ENCODE data around the gene RIPK3.

The RIPK3 gene

GRCh38 chr14:24304019-24304387 is 35.8 kb downstream of the RIPK3 start:
- TF ChIP-seq ZFX (IDR thresholded peaks at IDR 0.05), result no peak
- TF ChIP-seq, protein P1, sequence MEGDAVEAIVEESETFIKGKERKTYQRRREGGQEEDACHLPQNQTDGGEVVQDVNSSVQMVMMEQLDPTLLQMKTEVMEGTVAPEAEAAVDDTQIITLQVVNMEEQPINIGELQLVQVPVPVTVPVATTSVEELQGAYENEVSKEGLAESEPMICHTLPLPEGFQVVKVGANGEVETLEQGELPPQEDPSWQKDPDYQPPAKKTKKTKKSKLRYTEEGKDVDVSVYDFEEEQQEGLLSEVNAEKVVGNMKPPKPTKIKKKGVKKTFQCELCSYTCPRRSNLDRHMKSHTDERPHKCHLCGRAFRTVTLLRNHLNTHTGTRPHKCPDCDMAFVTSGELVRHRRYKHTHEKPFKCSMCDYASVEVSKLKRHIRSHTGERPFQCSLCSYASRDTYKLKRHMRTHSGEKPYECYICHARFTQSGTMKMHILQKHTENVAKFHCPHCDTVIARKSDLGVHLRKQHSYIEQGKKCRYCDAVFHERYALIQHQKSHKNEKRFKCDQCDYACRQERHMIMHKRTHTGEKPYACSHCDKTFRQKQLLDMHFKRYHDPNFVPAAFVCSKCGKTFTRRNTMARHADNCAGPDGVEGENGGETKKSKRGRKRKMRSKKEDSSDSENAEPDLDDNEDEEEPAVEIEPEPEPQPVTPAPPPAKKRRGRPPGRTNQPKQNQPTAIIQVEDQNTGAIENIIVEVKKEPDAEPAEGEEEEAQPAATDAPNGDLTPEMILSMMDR (conservative IDR thresholded peaks at IDR 0.05), result no peak
- no peak overlapping the region for H3K27ac ChIP-seq

DNA sequence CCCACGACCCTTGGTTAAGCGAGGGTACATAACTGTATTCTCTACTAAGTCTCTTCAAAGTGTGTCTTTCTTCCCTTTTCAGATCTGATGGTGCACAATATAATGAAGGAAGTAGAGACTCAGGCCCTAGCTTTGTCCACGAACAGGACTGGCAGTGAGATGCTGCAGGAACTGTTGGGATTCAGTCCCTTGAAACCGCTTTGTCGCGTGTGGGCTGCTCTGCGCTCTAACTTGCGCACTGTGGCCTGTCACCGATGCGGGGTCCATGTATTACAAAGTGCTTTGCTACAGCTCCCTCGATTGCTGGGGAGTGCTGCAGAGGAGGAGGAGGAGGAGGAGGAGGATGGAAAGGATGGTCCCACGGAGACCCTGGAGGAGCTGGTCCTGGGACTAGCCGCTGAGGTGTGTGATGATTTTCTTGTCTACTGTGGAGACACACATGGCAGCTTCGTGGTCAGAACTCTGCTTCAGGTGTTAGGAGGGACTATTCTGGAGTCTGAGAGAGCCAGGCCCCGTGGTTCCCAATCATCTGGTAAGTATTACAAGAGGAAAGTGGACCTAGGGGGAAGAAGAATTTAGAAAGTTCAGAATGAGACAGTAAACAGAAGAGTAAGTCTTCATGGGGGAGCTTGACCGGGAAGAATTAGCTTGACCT is 39.3 kb downstream of the RIPK3 start:
- peak overlapping the region; percentile 79 for H3K27ac ChIP-seq
- TF ChIP-seq, protein P1 (conservative IDR thresholded peaks at IDR 0.05), result no peak
- TF ChIP-seq ZFX (IDR thresholded peaks at IDR 0.05), result no peak

DNA sequence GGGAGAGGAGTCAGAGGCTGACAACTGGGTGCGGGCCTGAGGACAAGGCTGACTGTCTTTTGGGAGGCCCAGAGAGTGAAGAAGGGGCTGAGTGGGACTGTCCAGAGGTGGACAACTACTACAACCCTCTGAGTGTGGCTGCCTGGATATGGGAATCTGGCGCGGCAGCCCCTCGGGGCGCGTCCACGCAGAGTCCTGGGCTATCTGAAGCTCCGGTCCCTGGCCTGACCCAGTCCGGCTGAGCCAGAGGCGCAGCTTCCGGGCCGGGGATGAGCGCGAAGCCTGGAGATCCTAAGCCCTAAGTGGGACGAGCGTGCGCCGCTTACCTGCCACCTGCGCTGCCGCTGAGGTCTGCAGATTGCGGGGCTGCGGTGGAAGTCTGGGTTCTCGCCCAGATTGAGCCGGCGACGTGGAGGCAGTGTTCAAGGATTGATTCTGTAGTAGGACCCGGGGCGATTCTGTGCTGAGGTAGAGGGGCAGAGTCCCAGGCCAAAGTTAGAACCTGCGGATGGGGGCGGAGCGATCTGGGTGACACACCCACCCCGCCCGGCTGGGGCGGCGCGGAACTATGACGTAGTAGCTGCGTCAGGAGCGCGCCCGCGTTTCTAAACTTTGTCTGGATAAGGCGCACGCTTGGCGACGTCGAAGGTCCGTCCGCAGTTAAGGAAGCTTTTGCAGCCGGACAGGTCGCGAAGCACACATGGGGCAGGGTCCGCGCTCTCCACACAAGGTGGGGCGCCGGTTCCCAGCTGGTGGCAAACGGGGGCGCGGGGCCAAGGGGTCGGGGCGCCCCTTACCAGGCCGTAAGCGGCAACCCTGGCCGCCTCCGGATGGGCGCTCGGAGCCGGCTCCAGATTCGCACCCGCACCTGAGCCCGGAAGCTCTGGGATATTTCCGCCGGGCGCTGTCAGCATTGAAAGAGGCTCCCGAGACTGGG is 40.3 kb downstream of the RIPK3 start, which contains the start of the genes DHRS1 and NOP9:
DHRS1 (minus strand) TSS at position 526 of the 937 bp plus-strand sequence. CDS start 674 bp downstream, outside the sequence.
NOP9 (plus strand) TSS at position 596 of the 937 bp plus-strand sequence; CDS start at position 701, 105 bp downstream.
- peak; percentile 61; the same call in 1 of the 2 replicates for TF ChIP-seq ZFX (IDR thresholded peaks at IDR 0.05)
- TF ChIP-seq, protein P1 (conservative IDR thresholded peaks at IDR 0.05), result no peak
- H3K27ac ChIP-seq, result peak within 1 kb of the TSS; percentile 79

DNA sequence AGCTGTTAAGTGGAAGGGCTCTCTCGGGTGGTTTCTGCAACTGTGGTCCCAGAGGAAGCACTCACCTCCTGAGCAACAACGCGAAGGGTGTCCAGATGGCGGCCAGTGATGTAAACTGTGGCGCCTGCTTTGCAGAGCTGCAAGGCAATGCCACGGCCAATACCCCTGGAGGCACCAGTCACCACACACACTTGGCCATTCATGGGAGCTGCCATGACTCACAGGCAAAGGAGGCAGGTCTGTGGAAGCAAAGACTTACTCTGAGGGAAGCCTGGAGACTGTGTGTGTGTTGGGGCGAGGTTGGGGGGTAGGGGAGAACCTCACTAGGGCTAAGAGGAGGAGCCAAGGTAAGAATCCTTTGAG is 40.9 kb downstream of the RIPK3 start:
- H3K27ac ChIP-seq, result peak overlapping the region; percentile 79
- no peak for TF ChIP-seq ZFX (IDR thresholded peaks at IDR 0.05)

GRCh38 chr14:24297190-24297964 is 42.4 kb downstream of the RIPK3 start:
- H3K27ac ChIP-seq, result no peak overlapping the region
- no peak for TF ChIP-seq ZFX (IDR thresholded peaks at IDR 0.05)
- TF ChIP-seq, protein P1 (conservative IDR thresholded peaks at IDR 0.05), result peak; percentile 50

DNA sequence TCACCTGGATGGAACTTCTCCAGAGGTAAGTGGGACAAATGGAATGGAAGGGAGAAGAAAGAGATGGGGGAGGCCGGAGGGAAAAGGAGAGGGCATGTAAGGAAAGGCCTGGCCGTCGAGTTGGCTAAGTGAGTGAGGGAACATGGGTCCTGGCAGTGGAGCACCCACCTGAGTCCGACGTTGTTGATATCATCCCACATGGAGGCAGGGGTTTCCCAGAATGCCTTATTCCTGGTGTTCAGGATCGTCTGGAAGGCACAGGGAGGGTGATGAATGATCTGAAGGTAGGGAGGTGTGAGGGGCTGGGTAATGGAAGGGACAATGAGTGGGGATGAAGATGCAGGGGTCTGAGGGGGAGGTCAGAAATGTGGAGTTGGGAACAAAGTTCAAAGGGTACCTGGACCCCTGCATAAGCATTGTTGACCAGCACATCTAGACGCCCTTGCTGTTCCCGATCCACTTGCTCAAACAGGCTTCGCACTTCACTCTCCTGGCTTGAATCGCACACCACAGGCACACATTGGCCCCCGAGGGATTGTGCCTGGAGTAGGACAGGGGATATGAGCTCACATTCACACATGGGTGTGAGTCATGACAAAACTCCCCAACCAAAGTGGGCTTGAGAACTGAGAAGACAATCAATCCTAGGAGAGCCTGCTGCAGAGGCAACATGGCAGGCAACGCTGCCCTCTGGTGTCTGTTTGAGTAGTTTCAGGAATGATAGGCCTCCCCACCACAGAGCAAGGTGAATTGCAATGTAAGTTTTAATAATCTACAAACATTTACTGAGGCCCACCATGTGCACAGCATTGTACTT is 43.2 kb downstream of the RIPK3 start:
- H3K27ac ChIP-seq, result no peak overlapping the region
- TF ChIP-seq, protein P1 (conservative IDR thresholded peaks at IDR 0.05), result peak; percentile 68
- no peak for TF ChIP-seq ZFX (IDR thresholded peaks at IDR 0.05)

DNA sequence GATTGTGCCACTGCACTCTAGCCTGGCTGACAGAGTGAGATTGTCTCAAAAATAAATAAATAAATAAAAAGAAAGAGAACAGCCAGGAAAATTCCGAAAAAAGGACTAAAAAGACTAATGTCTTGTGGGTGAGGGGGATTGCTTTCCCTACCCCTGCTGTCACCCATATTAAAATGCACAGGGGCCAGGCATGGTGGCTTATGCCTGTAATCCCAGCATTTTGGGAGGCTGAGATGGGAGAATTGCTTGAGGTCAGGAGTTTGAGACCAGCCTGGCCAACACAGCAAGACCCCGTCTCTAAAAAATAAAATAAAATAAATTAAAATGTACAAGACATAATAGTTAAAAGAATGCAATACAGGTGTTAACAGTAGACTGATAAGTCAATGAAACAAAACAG is 46.3 kb downstream of the RIPK3 start:
- TF ChIP-seq, protein P1 (conservative IDR thresholded peaks at IDR 0.05), result no peak
- TF ChIP-seq ZFX (IDR thresholded peaks at IDR 0.05), result no peak
- H3K27ac ChIP-seq, result no peak overlapping the region

All from C4-2B (cell line).